Calu3 (cell line): ENCODE data around the gene TFAP2C. TPM values are rescaled to one million over a fixed set of nuclear protein-coding genes. Genes with fewer than 3 reads are reported as not detected.

Experiments
- BruUV-seq: library from RNA; stranded (reverse); fragments of 400-500 nt; replicated peaks from 2 replicates; lab custom pipeline; 2021; lab: Mats Ljungman, UMichigan
- CTCF ChIA-PET: fragments of 300-600 bp; sonication (Branson Sonifier 250); formaldehyde crosslinking; loops from one replicate; lab custom pipeline; 2022; ENCODE audit warnings: antibody characterized with exemption; lab: Charles Lee
- DNase-seq: peaks from one replicate; pipeline ENCODE4 v3.0.0; 2022
- H3K27ac Mint-ChIP-seq: one replicate; pipeline ENCODE4 v1.8.0; 2022; ENCODE audit warnings: mixed read lengths; ENCODE audit not compliant: unreplicated experiment
- H3K27me3 Mint-ChIP-seq: one replicate; pipeline ENCODE4 v1.8.0; 2022; ENCODE audit warnings: mixed read lengths; ENCODE audit not compliant: unreplicated experiment
- H3K36me3 Mint-ChIP-seq: one replicate; pipeline ENCODE4 v1.8.0; 2022; ENCODE audit warnings: mild to moderate bottlenecking, moderate library complexity, mixed read lengths; ENCODE audit not compliant: insufficient read depth, unreplicated experiment
- H3K4me1 Mint-ChIP-seq: one replicate; pipeline ENCODE4 v1.8.0; 2022; ENCODE audit warnings: mild to moderate bottlenecking, low read depth, mixed read lengths; ENCODE audit not compliant: unreplicated experiment
- H3K4me3 Mint-ChIP-seq: one replicate; pipeline ENCODE4 v1.8.0; 2022; ENCODE audit warnings: mild to moderate bottlenecking, low read depth, moderate library complexity, mixed read lengths; ENCODE audit not compliant: unreplicated experiment
- H3K9me3 Mint-ChIP-seq: one replicate; pipeline ENCODE4 v1.8.0; 2022; ENCODE audit warnings: low read depth, mixed read lengths; ENCODE audit not compliant: unreplicated experiment
- CTCF ChIP-seq: fragments of 200-600 bp; IDR thresholded peaks from one replicate; pipeline ENCODE4 v1.8.0; 2022; ENCODE audit warnings: antibody characterized with exemption; ENCODE audit not compliant: unreplicated experiment
- intact Hi-C: fragments of 100-400 bp; cut with micrococcal nuclease; formaldehyde crosslinking; loops from one replicate; pipeline ENCODE4 v1.10.0; 2022; ENCODE audit not compliant: unreplicated experiment
- total RNA-seq: library from RNA; stranded (reverse); gene quantifications from 2 replicates; pipeline ENCODE4 v1.2.3, GENCODE V29; 2022

The TFAP2C gene
- total RNA-seq, 1 experiment from 2014 or later: 3.4 TPM

GRCh38 chr20:56624786-56625681 lies 4.1 kb upstream of the TFAP2C start:
- Mint-ChIP-seq H3K36me3 (peaks cover 19% of the 10 kb centered on the region), H3K4me1 (no peaks in the 10 kb centered on the region), H3K4me3 (peak overlapping the region; percentile 59), H3K27ac (no peak overlapping the region), H3K9me3 (no peaks in the 10 kb centered on the region), H3K27me3 (no peaks in the 10 kb centered on the region)
- CTCF ChIA-PET: no interaction called here
- intact Hi-C loops: loop anchor here (10.0 kb wide), 1 partner anchor 70 kb away; no protein-coding TSS in a partner anchor
- TF ChIP-seq CTCF: no peak
- BruUV-seq: no TSS peak
- DNase-seq: no peak

- no TSS peak for BruUV-seq
- no peak for DNase-seq
- intact Hi-C loops: loop anchor here (10.0 kb wide), 1 partner anchor 71 kb away; no protein-coding TSS in a partner anchor
Observed at GRCh38 chr20:56625837-56626236, 3.3 kb upstream of the TFAP2C start.

GRCh38 chr20:56626367-56627121 lies 2.6 kb upstream of the TFAP2C start:
- peak; percentile 70 for DNase-seq
- intact Hi-C loops: loop anchor here (10.0 kb wide), 1 partner anchor 72 kb away; no protein-coding TSS in a partner anchor
- no TSS peak for BruUV-seq
- H3K4me3 Mint-ChIP-seq: peak overlapping the region; percentile 59
- H3K4me1 Mint-ChIP-seq: no peaks in the 10 kb centered on the region
- H3K27ac Mint-ChIP-seq: no peak overlapping the region
- H3K36me3 Mint-ChIP-seq: peaks cover 24% of the 10 kb centered on the region
- CTCF ChIA-PET: no interaction called here
- no peak for TF ChIP-seq CTCF
- no peaks in the 10 kb centered on the region for H3K27me3 Mint-ChIP-seq
- H3K9me3 Mint-ChIP-seq: no peaks in the 10 kb centered on the region

More at GRCh38 chr20:56625837-56626236, 3.3 kb upstream of the TFAP2C start:
- Mint-ChIP-seq H3K36me3 (peaks cover 22% of the 10 kb centered on the region), H3K27ac (no peak overlapping the region), H3K9me3 (no peaks in the 10 kb centered on the region), H3K27me3 (no peaks in the 10 kb centered on the region), H3K4me1 (no peaks in the 10 kb centered on the region), H3K4me3 (peak overlapping the region; percentile 59)
- no peak for TF ChIP-seq CTCF
- CTCF ChIA-PET: no interaction called here

GRCh38 chr20:56627122-56628014 lies 1.7 kb upstream of the TFAP2C start:
- Mint-ChIP-seq H3K27me3 (no peaks in the 10 kb centered on the region), H3K4me1 (no peaks in the 10 kb centered on the region), H3K27ac (no peak overlapping the region), H3K36me3 (peaks cover 26% of the 10 kb centered on the region), H3K9me3 (no peaks in the 10 kb centered on the region), H3K4me3 (no peak overlapping the region)
- no TSS peak for BruUV-seq
- TF ChIP-seq CTCF: no peak
- intact Hi-C loops: loop anchor here (10.0 kb wide), 1 partner anchor 73 kb away; no protein-coding TSS in a partner anchor
- DNase-seq: no peak
- CTCF ChIA-PET: no interaction called here
